CD4-positive, alpha-beta T cell treated with Interleukin-6 for 4 hours (primary cell): Measurements from ENCODE around the gene B3GNT5.

Experiments
- DNase-seq: peaks from one replicate; pipeline ENCODE4 v3.0.0-alpha.2; 2020; ENCODE audit warnings: mixed read lengths

B3GNT5 gene

GRCh38 chr3:183230826-183231225 is 22.2 kb upstream of the B3GNT5 start:
- DNase-seq: no peak

GRCh38 chr3:183233966-183234365 is 19.1 kb upstream of the B3GNT5 start:
- no peak for DNase-seq

DNA sequence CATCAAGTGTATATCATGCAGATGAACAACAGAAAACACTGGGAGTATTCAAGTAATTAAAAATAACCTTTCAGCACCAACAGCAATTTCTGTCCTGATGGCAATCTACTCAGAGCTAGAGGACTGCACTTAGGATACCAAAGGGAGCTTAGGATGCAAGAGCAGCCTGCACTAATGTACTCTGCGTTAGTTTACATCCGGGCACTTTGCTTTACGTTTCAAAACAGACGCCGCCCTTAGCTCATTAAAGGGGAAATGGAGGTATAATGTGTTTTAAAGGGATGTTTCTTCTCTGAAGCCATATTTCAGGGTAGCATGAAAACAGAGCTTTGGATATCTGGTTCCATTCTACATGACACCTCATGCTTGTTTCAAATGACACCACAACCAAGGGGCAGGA is 14.0 kb upstream of the B3GNT5 start:
- DNase-seq: no peak

- DNase-seq: no peak
These were observed 10.6 kb upstream of the B3GNT5 start for GRCh38 chr3:183242431-183242830.

DNA sequence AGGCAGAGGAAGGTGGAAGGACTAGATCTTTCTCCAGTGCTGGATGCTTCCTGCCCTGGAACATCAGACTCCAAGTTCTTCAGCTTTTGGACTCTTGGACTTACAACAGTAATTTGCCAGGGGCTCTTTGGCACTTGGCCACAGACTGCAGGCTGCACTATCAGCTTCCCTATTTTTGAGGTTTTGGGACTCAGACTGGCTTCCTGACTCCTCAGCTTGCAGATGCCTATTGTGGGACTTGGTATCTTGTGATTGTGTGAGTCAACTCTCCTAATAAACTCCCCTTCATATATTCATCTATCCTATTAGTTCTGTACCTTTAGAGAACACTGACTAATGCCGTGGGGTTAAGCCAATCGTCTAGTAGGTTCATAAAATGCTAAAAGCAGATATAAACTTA is 8.8 kb upstream of the B3GNT5 start:
- no peak for DNase-seq

GRCh38 chr3:183244981-183245476 is 8.0 kb upstream of the B3GNT5 start:
- no peak for DNase-seq

DNA sequence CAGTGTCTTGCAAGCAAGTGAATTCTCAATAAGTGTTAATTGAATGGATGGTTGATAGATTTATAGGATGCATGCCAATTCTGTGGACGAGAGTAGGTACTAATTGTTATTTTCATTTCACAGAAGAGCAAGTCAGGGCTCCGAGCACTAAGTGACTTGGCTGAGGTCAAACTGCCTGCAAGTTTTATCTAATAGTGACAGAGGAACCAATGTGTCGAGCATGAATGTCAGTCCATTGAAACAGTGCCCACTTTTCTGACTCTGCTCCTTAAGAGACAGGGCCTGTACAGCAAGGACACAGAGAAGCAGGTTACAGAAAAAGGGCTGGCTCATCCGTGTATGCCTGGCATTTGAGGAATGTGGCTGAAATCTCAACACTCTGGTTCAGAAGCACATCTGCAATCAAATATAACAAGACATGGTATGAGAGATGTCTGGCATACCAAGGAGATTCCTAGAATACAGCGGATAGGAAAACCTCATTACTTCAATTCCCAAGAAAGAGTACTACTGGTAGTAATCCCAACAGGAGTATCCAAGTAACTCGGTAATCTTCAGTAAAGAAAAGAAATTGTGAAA is 6.0 kb upstream of the B3GNT5 start:
- DNase-seq: no peak

GRCh38 chr3:183249006-183249718 is 3.9 kb upstream of the B3GNT5 start:
- DNase-seq: no peak

DNA sequence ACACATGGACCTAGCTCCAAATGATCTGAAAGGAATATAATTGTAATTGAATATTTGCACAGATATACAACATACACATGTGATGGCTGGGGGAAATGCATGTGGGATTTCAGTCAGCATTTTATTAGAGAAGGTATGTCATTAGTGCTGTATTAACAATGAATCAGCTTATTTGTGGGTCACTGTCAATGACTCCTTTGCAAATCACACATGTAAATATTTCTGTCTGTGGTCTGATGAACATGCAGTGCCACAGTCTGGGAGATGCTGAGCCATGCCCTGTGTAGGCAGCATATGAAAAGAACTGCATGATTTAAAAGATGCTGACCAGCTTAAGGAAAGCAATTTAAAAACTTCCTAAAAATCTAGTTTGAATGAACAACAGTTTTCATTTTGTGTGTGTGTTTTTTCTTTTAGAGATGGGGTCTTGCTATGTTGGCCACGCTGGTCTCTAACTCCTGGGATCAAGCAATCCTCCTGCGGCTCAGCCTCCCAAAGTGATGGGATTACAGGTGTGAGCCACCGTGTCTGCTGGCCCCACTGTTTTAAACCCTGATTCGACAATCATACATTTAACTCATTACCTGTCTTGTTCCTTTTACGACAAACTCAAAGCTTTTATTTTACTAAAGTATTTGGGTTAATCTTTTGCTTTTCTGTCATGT is 803 bp upstream of the B3GNT5 start:
- no peak for DNase-seq

DNA sequence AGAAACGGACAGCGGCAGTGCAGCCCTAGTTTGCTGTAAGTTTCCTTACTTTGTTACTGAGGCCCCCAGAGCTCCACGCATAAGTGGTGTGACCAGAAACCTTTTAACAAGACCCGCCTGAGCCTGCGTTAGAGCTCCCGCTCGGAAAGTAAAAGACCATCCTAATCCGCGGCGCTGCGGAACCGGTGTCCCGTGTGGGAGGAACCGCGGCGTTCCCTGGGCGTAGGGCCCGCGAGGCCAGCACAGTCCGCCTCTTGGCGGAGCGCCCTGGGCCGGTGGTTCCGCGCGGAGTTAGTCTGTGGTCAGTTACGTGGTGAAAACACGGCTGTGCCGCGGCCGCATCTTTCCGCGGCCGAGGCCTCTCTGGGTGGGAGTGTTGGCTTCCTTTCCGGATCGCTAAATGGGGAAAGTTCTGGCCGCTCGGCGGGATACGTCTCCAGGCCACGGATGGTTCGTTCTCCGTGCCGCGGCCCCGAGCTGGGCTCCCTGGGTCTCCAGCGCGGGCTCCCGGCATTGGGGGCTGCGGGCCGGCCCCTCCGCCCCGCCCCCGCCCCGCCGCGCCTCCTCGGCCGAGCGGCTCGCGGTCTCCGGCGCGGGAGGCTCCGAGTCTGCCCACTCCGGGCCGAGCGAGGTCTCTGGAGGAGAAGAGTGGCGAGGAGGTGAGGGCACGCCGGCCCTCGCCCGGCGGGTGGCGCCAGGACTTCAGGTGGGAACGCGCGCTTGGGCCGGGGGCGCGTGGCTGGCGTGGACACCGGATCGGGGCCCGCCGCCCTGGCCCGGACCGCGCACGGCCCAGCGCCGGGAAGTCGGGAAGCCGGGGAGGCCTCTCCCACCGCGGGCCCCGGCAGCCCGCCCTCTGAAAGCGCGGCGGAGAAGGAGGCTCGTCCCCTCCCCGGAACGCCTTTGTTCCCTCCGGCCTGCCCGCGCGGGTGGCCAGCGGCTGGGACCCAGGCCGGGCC is 754 bp downstream of the B3GNT5 start:
- peak; percentile 34 for DNase-seq

- DNase-seq: no peak
These were observed 1.7 kb downstream of the B3GNT5 start for GRCh38 chr3:183254487-183255347.

GRCh38 chr3:183255348-183255730 is 2.3 kb downstream of the B3GNT5 start:
- DNase-seq: no peak

DNA sequence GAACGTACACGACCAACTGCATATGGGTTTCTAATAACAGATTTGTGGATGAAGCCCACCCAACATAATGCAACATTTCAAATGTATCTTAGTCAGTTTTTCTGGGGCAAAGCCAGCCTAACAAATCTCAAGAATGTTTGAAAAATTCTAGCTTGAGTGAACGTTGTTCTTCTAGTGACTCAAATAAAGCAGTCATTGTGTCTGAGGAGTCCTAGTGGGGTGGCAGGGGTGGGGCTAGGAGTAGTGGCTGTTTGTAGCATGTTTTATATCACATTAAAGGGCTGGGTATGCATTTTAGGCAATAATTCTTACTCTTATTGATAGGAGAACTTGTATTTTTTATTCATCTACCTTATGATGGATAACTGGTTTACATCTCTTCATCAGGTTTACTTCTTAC is 6.0 kb downstream of the B3GNT5 start:
- DNase-seq: no peak

DNA sequence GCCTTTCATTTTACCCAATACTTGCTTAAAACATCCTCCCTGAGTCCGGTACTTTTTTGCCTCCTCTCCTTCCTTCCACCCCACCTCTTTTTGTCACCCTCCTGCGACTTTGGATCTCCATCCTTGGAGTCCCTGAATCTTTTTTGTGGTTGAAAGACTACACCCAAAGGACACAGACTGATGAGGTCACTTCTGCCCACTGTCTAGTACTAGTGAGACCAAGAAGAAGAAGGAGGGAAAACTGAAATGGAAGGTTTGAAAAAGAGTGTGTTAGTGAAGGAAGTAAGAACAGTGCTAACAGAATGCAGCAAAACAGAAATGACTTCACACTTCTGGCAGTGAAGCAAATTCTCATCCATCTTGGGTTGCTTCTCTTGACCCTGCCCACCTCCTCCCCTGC is 6.6 kb downstream of the B3GNT5 start:
- no peak for DNase-seq

- no peak for DNase-seq
These were observed 7.3 kb downstream of the B3GNT5 start for GRCh38 chr3:183260167-183260904.

DNA sequence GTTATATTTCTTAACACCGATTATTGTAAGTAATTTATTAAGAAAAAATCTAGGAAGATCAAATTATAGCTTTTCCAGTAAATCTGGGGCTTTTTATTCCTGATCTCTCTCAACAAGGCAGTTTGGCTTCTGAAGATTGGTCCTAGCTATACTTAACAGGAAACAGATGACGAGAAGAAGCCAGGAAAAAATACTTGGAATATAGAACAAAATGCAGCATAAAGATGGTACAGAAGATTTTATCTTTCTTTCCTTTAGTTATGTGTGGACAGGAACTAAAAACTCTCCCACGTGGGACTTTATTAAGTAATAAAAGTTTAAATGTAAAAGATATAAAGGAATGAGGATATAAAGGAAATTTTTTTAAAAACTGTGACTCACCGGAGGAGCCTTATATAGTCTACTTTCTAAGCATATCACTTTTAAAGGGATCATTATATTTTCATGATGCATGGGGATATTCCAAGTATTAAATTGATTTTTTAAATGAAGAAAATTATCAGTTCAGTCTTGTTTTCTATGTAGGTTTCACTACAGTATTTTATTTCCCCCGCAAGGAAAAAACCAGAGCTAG is 8.2 kb downstream of the B3GNT5 start:
- DNase-seq: no peak

GRCh38 chr3:183262875-183263378 is 9.9 kb downstream of the B3GNT5 start:
- no peak for DNase-seq

DNA sequence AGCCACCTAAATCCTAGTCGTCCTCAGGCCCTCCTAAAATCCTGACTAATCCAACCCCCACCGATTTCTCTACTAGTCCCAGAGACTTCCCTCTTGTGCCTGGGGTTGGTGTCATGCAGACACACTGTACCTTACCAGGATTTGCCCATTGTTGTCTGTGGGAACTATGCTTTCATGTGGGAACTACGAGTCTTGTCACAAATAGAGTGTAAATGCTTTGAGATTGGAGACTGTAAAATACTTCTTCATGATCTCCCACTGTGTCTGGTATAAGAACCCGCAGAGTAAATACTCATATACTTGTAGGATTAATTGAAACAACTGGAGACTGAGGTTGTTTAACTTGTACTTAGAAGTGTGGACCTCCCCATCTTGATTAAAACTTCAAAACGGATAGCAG is 11.2 kb downstream of the B3GNT5 start:
- no peak for DNase-seq

DNA sequence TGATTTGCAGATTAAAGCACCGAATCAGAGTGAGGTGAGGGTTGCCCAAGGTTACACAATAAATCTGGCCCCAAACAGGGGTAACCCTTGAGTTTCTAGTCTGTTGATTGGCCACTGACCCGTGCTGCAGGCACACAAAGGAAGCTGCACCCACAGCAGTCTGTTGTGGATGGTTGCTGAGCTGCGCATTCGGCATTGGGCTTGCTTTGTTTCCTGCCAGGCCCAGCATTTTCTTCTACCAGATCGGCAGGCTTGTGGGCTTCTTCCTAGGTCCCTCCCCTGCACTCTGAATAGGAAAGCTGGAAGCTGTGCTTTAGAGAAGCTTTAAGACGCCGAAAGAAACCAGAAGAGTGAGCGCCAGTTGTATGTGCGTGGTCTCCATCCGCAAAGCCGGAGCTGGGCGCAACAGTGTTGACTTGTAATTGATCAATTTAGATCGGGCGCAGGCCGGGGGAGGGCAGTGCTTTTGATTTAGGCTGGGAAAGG is 12.1 kb downstream of the B3GNT5 start:
- no peak for DNase-seq

- DNase-seq: peak; percentile 7
These were observed 12.9 kb downstream of the B3GNT5 start for GRCh38 chr3:183265834-183266417.
